ENCODE data around the gene NPAS3.

The NPAS3 gene

DNA sequence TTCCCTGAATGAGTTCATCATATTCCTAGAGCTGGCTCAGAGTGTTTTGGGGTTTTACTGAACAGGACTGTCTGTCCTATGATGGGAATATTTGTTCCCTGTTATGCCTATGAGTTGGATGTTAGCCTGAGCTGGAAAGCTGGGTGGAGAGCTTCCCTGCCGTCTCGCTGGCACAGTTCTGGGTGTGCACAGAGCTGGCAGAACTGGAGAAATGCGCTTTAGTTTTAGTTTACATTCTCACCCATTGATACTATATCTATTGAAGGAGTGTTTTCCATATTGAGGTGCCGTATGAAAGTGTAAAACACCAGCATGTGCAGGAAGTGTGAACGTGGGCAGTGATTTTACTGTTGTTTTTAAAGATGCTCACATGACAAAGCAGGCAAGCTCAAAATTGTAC is 549.9 kb downstream of the NPAS3 start:
- no peak for DNase-seq

DNA sequence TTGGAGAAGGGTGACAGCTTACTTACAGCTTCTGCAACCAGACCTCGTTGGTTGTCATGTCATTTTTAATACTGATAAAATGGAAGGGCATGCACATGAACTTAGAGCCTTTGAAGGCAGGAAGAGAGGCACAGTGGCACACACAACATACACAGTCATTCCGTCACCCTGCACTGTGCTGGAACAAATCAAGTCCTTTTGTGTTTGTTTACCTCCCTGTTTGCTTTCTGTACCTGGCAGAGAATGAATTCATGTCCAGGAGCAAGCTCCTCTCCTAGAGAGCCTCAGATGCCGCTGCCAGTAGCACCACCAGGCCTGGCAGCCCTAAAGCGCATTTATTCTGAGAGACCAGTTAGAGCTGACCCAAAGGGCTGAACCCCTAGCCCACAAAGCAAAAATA is 551.9 kb downstream of the NPAS3 start:
- no peak for DNase-seq

DNA sequence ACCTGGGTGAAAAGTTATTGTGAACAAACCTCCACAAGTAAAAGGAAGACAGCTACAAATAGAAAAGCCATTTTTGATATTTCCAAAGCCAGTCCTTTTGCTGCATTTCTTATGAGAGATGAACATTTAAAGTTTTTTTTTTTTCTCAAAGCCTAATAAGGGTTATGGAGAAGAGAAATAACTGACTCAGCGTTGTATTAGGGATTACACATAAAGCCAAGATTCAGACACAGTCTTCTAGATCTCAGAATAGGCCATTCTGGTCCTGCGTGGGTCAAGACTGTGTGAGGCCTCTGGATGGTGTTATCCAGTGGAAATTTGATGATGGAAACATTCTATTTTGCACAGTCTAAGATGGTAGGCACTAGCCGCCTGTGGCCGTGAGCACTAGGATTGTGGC is 552.4 kb downstream of the NPAS3 start:
- DNase-seq: no peak

DNA sequence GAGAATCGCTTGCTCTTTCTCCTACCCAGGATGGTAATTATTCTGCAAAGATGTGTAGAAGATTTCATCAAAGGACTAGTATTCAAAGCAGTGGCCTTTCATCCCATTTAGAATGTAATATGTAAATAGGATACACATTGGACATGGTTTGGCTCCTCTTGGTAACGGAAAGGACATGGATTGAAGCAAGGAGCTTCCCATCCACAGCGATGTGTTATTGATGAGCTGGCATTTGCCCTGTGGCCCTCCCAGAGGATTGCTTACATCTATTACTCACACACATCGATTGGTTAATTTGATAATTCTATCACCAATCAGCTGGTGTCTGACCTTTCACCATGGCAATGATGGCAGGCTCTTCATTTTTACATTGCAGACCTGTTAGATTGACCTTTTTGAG is 553.8 kb downstream of the NPAS3 start:
- DNase-seq: no peak

DNA sequence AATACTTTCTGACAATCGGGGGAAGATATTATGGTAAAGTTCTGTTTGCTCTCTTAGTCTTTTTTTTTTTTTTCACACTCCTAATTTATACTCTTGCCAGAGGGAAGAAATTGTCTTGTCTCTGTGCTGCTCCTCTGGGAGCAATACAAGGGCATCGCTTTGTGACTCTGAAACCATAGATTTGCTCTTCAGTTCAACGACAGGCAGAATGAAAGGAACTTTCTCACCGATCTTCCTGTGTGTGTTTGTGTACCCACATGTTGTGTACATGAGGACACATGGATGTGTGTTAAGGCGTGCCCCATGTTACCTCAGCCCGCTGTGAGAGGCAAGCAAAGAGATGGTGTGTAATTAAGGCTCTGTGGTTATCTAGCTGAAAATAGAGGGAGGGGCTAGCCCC is 554.6 kb downstream of the NPAS3 start:
- DNase-seq: no peak

DNA sequence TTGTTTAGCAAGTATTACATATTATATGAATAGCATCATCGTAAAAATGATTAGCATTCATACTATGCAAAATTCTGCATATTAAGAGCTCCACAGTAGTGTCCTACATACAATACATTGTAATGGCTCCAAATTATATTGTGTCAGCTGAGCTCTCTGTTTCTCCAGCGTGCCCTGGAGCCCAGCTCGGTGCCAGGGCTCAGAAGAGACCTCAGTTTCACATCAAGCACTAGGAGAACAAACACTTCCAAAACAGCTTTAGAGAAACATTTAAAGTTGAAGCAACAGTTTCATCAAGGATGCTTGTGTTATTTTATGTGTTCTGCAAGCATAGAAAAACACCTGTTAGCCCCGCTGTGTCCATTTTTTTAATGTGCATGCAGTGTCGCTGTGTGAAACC is 555.3 kb downstream of the NPAS3 start:
- DNase-seq: no peak

DNA sequence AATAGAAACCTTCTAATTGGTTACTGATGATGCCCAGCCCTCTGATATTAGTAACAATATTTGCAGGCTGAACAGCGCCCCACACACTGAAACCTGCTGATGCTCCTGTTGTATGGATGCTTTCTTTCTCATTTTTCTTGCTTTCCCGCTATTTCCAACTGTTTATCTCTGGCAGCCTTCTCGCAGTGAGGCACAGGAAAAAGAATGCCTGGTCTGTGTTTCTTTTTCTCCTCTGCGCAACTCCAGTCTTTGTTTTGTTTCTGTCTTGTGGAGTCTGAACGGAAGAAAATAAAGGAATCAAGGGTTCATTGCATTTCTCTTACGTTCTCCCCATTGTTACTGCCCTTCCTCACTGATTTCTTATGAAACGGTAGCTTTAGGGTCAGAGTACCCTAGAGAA is 561.0 kb downstream of the NPAS3 start:
- no peak for DNase-seq

DNA sequence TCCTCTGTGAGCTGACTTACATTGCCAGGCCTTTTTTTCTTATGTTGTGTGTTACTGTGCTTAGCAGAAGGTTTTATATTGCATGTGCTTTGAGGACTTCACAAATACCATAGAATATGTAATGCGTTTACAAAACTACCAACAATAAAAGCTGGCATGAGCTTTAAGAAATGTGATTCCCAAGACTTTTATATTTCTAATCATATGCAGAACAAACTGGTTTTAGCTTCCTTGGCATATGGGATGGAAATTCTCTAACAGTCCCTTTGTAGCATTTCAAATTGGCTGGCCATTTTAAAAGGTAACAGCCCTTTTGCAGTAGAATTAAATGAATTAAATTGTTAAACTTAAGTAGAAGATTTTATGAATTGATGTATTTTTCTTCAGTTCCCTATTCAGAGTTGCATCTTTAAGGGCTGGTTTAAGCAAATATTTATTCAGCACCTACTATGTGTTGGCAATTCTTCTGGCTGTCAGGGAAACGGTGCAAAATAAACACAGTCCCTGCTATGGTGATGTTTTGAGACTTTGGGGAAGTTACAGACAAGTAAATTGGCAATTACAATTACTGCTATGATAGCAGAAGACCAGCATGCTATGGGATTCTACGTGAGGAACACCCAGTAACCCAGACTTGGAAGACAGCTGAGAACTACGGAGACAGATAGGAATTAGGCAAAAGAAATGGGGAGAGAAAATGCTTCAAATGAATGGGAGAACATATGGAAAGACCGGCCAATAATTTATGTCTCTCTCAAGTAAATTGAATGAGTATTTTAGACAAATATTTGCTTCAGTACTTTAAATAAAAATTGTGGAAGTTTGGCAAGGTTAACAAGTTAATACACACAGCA is 565.8 kb downstream of the NPAS3 start:
- DNase-seq: no peak

DNA sequence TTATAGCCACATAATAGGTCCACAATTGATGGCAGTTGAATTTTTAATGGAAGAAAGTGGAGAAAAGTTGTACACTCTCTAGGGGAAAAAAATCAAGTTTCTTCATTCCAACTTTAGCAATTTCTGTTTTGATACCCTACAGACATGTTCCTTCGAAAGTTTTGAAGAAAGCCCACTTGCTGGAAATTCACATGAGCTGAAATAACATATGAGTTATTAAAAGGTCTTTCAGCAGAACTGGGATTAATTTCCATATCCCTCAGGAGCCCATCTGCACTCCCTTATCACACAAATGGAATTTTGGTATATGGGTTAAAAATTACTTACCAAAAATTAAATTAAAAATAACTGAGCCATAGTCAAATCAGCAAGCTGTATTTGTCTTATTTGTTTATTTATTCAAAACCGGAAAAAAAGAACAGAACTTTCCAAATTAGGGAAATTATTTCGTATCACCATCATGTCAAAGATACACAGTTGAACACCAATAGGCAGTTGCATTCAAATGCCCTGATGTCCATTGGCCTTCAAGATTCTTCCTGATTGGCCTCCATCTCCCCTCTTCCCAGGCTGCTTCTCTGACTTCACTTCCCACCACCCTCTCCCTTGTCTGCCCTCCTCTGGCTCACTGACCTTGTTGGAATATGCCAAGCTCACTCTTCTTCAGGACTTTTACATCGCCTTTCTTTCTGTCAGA is 566.7 kb downstream of the NPAS3 start:
- no peak for DNase-seq

DNA sequence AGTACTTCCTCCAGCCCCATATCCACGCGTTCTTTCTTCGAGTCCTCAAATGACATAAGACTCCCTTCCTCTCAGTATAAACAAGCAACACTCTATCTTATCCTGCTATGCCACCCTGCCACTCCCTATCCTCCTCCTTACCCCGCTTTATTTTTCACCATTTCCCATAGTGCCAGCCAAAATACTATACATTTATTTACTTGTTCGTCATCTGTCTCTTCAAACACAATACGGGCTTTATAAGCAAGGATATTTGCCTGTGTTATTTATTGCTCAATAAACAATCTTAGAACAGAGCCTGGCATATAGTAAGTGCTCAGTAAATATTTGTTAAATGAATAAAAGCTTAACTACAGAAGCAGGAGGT is 567.3 kb downstream of the NPAS3 start:
- DNase-seq: no peak

DNA sequence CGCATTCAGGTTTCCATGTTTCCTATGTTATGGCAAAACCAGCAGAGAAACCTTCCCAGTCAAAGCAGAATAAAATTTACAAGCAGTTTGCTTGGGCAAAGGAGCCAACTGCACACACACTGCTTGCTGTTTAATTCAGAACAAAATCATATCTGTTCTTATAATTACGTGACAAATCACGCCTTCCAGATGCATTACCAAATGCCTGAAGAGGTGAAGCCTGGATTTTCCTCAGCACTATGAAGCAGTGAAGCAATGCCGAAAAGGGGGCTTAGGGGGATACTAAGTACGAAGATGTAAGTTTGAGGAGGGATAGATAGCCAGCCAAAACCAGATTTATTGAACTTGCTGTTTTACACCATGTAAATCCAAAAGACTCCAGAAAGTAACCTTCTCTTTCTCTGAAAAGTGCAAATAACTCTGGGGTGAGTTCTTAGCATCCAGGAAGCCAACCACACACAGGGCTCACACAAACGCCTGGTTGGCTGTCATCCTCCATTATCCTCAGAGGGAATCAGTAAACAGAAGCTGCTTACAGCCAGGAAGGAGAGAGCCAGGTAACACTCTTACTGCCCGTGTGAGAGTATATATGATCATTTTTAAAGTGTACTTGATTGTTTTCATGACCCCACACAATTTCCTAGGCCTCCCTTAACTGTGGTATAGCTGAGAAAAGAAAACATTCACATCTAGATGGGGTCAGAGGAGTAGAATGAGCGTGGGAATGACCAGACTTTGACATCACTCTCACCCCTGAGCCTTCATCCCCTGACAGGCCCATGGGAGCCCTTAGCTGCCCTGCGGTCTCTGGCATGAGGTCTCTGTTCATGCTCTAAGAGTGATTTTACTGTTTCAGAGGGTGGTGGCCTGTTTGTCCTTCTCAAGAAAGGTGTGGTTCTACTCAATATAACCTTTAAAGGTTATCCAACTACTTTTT is 569.7 kb downstream of the NPAS3 start:
- no peak for DNase-seq

DNA sequence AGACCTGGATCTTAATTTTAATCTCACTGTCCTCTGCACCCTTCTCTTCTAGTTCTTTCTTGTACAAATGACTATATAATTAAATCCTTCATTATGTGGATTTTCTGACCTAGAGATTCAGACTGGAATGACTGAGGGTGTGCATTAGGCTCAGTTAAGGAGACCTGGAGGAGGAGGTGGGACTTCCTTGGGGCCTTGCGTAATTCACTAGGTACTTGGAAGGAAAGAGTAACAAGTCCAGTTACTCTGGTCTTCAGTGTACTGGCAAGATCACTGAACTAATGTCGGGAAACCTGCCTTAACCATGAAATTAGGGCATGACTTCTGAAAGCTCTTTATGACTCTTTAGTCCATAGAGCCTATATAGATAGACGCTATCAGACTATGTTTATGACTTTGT is 570.8 kb downstream of the NPAS3 start:
- DNase-seq: no peak

DNA sequence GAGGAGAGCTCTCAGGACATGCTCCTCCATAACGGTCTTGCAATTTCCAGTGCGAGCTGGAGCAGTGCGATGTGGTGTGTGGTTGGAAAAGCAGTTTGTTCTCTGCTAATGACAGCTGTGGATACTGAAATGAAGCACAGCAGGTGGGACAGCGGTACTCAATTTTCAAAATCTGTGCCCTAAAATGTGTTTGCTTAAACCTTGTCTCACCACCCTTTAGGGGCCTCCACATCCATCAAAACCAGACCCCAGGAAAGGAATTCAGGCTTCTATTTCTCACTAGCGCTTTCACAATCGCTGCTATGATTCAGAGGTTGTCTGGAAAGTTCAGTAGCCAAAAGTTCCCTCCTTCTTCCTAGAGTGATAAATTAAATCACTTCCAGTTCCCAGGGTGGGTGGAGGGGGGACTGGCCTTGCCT is 571.4 kb downstream of the NPAS3 start:
- DNase-seq: no peak

DNA sequence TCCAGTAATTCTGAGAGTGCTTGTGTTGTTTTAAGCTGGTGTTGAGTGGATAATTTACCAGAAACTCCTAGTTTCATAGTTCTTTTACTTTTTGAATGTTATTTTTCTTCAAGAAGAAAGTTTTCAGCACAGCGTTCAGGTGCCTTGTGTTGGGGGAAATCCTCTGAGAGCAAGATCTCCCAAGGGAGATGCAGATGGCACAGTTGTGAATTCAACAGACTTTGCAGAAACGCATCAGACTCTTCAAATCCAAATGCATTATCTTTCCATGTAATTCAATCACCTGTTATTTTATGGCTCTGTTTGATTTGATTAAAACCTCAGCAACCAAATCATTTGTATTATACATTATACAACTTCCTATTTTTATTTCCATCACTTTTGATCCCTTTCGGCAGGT is 572.3 kb downstream of the NPAS3 start:
- no peak for DNase-seq

DNA sequence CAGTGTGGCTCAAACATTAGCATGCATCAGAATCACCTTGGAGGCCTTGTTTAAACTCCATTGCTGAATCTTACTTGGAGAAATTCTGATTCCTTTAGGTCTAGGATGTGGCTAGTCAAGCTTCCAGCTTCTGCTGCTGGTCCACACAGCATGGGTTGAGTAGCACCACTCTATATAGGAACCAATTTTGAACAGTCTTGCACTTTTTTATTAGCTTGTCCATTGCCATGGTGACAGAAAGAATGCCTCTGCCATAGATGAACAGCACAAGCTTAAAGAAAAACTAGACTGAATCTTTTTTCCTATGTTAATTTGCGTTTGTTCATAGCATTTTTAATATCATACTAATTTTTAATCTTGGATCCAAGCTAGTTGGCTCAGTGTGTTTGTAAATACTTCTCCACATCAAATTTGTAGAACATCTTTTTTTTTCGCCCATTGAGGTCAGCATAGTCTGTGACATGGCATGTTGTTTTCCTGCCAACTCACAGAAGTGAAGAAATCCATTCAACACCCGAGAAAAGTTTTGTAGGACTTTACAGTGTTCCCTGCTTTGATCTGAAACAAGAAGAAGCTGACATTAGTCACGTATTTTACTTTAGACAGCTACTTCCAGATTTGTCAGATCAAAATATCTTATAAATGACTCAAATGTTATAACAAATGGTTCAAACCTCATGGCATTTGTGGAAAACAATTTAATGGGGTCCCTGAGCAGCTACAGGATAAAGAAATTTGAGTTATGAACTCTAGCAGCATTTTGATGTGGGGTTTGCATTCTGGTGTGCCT is 573.4 kb downstream of the NPAS3 start:
- no peak for DNase-seq

DNA sequence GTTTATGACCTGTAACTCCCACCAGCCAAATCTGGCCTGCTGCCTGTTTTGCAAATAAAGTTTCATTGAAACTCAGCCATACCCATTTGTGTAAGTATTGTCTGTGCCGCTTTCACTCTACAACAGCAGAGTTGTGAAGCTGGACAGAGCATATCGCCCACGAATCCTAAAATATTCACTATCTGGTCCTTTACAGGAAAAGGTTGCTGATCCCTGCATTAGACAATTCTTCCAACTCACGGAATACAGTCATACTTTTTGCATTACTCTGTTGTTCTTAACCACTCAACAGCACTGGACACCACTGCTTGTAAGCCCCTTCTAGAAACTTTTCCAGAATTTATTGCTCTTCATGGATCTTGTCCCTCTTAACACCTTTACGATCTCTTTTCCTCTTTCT is 576.8 kb downstream of the NPAS3 start:
- no peak for DNase-seq

DNA sequence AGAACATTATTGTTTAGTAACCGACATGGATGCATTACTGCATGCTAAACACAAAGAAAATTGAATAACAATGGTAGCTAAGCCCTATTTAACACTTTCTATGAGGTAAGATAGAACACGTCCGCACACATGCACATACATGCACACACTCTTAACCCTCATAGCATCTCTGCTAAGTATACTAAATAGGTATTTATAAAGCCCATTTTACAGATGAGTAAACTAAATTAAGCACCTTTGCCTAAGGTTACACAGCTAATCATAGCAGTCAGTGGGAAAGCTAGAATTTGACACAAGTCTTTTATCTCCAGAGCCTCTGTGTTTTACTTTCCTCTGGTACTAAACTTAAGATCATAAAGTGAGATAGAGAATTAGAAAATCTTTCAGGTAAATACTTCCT is 577.2 kb downstream of the NPAS3 start:
- DNase-seq: no peak

DNA sequence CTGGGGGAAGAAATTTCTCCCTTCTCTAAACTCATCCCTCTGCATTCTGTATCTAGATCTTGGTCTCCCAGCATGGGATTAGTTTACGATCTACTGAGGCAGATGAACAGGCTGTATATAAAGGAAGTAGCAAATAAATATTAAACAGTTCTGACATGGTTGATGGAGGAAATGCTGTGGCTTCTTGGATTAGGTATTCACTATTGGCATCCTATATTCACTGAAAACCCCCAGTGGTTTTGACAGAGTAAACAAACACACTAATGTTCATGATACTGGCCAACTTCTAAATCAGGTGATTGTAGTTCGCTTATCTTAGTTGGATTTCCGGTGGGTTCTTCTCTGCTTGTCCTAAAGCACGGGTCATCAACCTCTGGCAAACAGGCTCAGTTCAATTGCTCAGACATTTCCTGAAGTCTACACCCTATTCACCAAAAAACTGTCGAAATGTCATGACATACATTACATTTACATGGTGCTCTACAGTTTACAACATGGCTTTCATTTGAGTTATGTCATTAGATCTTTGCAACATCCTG is 578.3 kb downstream of the NPAS3 start:
- DNase-seq: no peak

DNA sequence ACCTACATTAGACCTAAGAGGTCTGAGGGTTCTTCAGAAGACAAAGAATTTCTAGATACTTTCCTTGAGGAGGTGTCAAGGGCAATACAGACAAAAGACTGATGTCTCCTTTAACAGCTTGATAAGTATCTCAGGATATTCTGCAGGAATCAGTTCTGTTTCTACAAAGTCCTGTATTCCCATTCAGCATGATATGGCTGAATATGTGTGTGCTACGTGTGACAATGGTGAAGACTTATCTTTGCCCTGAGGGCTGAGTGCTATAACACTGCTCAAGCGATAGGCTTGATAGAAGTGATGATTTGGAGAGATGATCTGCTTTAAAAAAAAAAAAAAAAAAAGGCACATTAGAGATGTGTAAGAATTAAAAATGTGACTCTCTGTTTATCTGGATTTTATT is 582.5 kb downstream of the NPAS3 start:
- no peak for DNase-seq

DNA sequence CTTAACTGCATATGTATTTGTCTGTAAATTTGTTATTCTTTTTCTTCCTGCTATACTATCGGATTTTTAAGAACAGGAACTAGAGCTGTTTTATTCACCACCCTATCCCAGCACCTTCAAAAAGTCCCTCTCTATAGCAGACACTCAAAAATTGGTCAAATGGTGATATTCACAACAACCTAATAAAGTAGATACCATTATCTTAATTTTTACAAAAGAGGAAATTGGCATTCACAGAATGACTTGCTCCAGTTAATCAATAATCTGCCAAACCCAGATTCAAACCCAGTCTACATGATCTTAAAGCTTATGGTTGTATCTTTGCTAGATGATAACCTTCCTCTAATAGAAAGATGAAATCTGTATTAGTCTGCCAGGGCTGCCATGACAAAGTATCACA is 585.6 kb downstream of the NPAS3 start:
- DNase-seq: no peak

DNA sequence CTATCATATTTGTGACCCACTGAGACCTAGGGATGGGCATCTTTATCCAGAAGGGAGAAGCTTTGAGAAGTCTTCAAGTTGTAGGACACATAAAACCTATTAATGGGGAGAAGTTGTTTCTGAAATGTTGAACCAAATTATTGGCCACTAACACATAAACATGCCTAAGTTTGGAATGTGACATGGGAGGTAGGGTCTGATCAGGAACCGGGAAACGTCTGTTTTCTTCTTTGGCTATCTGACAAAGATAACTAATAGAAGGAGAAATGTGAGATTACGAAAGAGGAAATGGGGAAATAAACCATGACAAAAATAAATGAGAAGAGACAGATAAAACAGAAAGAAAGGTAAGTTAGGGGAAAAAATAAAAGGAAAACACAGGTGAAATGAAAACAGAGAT is 586.9 kb downstream of the NPAS3 start:
- no peak for DNase-seq

DNA sequence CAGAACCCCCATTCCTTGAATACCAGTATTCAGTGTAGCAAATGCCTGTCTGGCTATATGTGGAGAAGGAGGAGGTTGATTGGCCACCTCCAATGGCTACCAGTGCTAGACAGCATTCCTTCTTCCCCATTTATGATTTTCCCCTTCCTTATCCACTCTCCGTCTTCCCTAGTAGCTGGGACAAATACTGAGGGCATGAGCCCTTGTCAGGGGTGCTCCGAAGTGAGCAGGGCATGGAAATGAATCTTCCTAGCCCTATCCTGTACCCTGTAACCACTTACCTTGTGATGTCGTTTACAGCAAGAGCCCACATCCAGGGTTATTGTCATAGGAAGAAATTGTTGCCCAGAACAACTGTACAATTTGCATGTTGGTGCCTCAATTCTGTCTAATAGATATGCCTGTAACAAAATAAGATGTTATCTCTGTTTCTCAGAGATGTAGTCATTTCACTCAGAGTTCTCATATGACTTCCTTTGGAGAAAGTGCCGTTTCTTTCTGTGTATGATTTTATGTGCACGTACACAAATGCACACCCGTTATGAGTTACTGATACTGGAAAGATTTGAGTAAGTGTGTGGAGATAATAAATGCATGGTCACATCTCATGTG is 588.5 kb downstream of the NPAS3 start:
- no peak for DNase-seq

All from NCI-H1930 (cell line).